ENCODE results near the gene UBE2E2.

DNA sequence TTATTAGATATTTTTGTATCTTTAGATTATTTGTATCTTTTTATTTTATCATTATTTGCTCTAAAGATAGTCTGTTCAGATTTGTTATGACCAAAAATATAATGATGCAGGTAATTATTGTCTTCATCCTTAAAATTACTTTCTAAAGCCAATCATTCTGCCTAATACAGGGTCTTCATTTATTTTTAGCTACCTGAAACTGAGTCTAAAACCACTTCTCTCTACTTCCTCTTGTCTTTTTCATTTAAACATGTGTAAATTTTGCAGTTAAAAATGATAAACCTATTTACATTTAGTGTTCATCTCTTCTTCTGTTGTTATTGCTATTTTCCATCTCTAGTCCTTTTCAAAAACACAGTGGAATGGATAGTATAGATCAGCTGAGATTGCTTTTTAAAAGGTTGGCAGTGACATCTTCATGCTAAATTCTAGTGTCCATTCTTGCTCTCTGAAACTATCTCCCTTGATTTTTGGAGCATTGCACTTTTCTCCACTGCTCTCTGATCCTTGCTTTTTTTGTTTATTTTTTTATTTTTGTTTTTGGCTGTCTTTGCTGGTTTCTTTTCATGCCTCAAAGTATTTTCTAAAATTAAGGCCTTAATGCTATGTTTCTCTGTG is 91.8 kb downstream of the UBE2E2 start:
- TF ChIP-seq, protein P1, sequence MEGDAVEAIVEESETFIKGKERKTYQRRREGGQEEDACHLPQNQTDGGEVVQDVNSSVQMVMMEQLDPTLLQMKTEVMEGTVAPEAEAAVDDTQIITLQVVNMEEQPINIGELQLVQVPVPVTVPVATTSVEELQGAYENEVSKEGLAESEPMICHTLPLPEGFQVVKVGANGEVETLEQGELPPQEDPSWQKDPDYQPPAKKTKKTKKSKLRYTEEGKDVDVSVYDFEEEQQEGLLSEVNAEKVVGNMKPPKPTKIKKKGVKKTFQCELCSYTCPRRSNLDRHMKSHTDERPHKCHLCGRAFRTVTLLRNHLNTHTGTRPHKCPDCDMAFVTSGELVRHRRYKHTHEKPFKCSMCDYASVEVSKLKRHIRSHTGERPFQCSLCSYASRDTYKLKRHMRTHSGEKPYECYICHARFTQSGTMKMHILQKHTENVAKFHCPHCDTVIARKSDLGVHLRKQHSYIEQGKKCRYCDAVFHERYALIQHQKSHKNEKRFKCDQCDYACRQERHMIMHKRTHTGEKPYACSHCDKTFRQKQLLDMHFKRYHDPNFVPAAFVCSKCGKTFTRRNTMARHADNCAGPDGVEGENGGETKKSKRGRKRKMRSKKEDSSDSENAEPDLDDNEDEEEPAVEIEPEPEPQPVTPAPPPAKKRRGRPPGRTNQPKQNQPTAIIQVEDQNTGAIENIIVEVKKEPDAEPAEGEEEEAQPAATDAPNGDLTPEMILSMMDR (IDR thresholded peaks at IDR 0.05 in 4 of 5, conservative IDR thresholded peaks at IDR 0.05 in 1 of 5): no peak
- TF ChIP-seq POLR2A (IDR thresholded peaks at IDR 0.05): no peak

Measured in gastrocnemius medialis (tissue), 4 donors.